PC-9 (cell line): ENCODE results near the gene MINDY4. TPM values are rescaled to one million over a fixed set of nuclear protein-coding genes. Genes with fewer than 3 reads are reported as not detected.
A peak's percentile ranks its signal among the peaks of the same experiment; 100 is the strongest.

ENCODE experiments used
- BruUV-seq: library from RNA; stranded (reverse); fragments of 400-500 nt; replicated peaks from 2 replicates; lab custom pipeline; 2021; lab: Mats Ljungman, UMichigan
- CTCF ChIA-PET: fragments of 300-600 bp; sonication (Branson Sonifier 250); formaldehyde crosslinking; loops from one replicate; lab custom pipeline; 2022; ENCODE audit warnings: antibody characterized with exemption; lab: Charles Lee
- POLR2A ChIA-PET: fragments of 300-600 bp; sonication (Branson Sonifier 250); formaldehyde crosslinking; loops from one replicate; lab custom pipeline; 2022; ENCODE audit warnings: antibody characterized with exemption; ENCODE audit not compliant: unreplicated experiment; lab: Charles Lee
- DNase-seq, 2 experiments: peaks; one replicate each; pipeline versions ENCODE4 v3.0.0 to v3.0.0-alpha.2; 2015 to 2022; ENCODE audit warnings: mixed read lengths in 1 of 2
- H2AFZ ChIP-seq: fragments of 200-600 bp; sonication (generic); 2 replicates; pipeline ENCODE4 v1.8.1; 2017; ENCODE audit warnings: antibody characterized with exemption
- H3F3A ChIP-seq: fragments of 200-600 bp; sonication (generic); 2 replicates; pipeline ENCODE4 v1.8.1; 2017; ENCODE audit warnings: antibody characterized with exemption, mild to moderate bottlenecking, low read depth; ENCODE audit not compliant: insufficient read depth
- H3K27ac ChIP-seq: fragments of 200-600 bp; sonication (generic); 2 replicates; pipeline ENCODE4 v1.6.1; 2016; ENCODE audit warnings: mixed run types
- H3K27me3 ChIP-seq: fragments of 200-600 bp; sonication (generic); 2 replicates; pipeline ENCODE4 v1.6.1; 2016; ENCODE audit warnings: low read depth, mixed run types; ENCODE audit not compliant: insufficient read depth
- H3K36me3 ChIP-seq: fragments of 200-600 bp; sonication (generic); 2 replicates; pipeline ENCODE4 v1.6.1; 2016; ENCODE audit warnings: low read depth, mixed run types
- H3K4me1 ChIP-seq: fragments of 200-600 bp; sonication (generic); replicated peaks from 2 replicates; pipeline ENCODE4 v1.6.1; 2016; ENCODE audit warnings: mixed run types; ENCODE audit not compliant: insufficient read depth
- H3K4me2 ChIP-seq: fragments of 200-600 bp; sonication (generic); 2 replicates; pipeline ENCODE4 v1.6.1; 2017; ENCODE audit warnings: mixed run types
- H3K4me3 ChIP-seq: fragments of 200-600 bp; sonication (generic); 2 replicates; pipeline ENCODE4 v1.6.1; 2016; ENCODE audit warnings: mixed run types
- H3K79me2 ChIP-seq: fragments of 200-600 bp; sonication (generic); 2 replicates; pipeline ENCODE4 v1.6.1; 2017; ENCODE audit warnings: low read depth, mixed run types
- H3K9me2 ChIP-seq: fragments of 200-600 bp; sonication (generic); 2 replicates; pipeline ENCODE4 v1.8.1; 2017; ENCODE audit warnings: mild to moderate bottlenecking; ENCODE audit not compliant: insufficient read depth
- H3K9me3 ChIP-seq: fragments of 200-600 bp; sonication (generic); 2 replicates; pipeline ENCODE4 v1.8.1; 2016; ENCODE audit warnings: low read depth; ENCODE audit not compliant: insufficient read depth
- H4K20me1 ChIP-seq: fragments of 200-600 bp; sonication (generic); 2 replicates; pipeline ENCODE4 v1.8.1; 2017; ENCODE audit not compliant: insufficient read depth
- CTCF ChIP-seq: fragments of 200-600 bp; sonication (generic); conservative IDR thresholded peaks from 2 replicates; pipeline ENCODE4 v1.6.1; 2017; ENCODE audit warnings: mixed run types, antibody characterized with exemption, mild to moderate bottlenecking, moderate library complexity
- EZH2 ChIP-seq: fragments of 200-600 bp; sonication (generic); IDR thresholded peaks from 2 replicates; pipeline ENCODE4 v1.8.0; 2017; ENCODE audit warnings: antibody characterized with exemption, low read depth
- intact Hi-C: fragments of 100-400 bp; cut with micrococcal nuclease; formaldehyde crosslinking; loops from one replicate; pipeline ENCODE4 v1.10.0; 2022; ENCODE audit not compliant: unreplicated experiment
- total RNA-seq: library from RNA; stranded (reverse); gene quantifications from 2 replicates; pipeline ENCODE4 v1.2.3, GENCODE V29; 2021

MINDY4 gene
- total RNA-seq, 1 experiment from 2014 or later = 14.8 TPM

GRCh38 chr7:30743371-30744074, 27.7 kb upstream of the MINDY4 start:
- peak in 1 of 2 experiments; percentile 45 for DNase-seq
- Histone ChIP-seq H3K79me2 (no peaks in the 10 kb centered on the region), H2AFZ (no peak overlapping the region), H3K27ac (no peak overlapping the region), H3K4me2 (no peak overlapping the region), H3K4me1 (0 out of 2 replicates have a peak, but pooled peaks cover 4% of the 10 kb centered on the region), H3K36me3 (no peaks in the 10 kb centered on the region), H4K20me1 (no peaks in the 10 kb centered on the region), H3K27me3 (peaks cover 6% of the 10 kb centered on the region), H3K9me2 (no peaks in the 10 kb centered on the region), H3F3A (no peaks in the 10 kb centered on the region), H3K9me3 (no peaks in the 10 kb centered on the region), H3K4me3 (no peak overlapping the region)
- BruUV-seq = no TSS peak
- ChIA-PET POLR2A (no interaction called here), CTCF (no interaction called here)
- intact Hi-C loops = loop anchor here (1.0 to 10.0 kb wide), 4 partner anchors 57 to 579 kb away; no protein-coding TSS in a partner anchor
- TF ChIP-seq EZH2 = no peak
- TF ChIP-seq CTCF = peak; percentile 38; the same call in 1 of the 2 replicates

GRCh38 chr7:30744075-30744417, 27.2 kb upstream of the MINDY4 start:
- no peak for DNase-seq
- H3K79me2 ChIP-seq = no peaks in the 10 kb centered on the region
- H4K20me1 ChIP-seq = no peaks in the 10 kb centered on the region
- no peak overlapping the region for H3K27ac ChIP-seq
- no peaks in the 10 kb centered on the region for H3F3A ChIP-seq
- POLR2A ChIA-PET = no interaction called here
- no peaks in the 10 kb centered on the region for H3K9me3 ChIP-seq
- no peak overlapping the region for H3K4me3 ChIP-seq
- CTCF ChIA-PET = no interaction called here
- intact Hi-C loops = loop anchor here (10.0 kb wide), 1 partner anchor 579 kb away; no protein-coding TSS in a partner anchor
- no peak overlapping the region for H2AFZ ChIP-seq
- H3K4me1 ChIP-seq = 0 out of 2 replicates have a peak, but pooled peaks cover 4% of the 10 kb centered on the region
- H3K4me2 ChIP-seq = no peak overlapping the region
- BruUV-seq = no TSS peak
- peaks cover under 1% of the 10 kb centered on the region for H3K27me3 ChIP-seq
- no peaks in the 10 kb centered on the region for H3K9me2 ChIP-seq
- H3K36me3 ChIP-seq = no peaks in the 10 kb centered on the region
- TF ChIP-seq CTCF = no peak
- no peak for TF ChIP-seq EZH2

- Histone ChIP-seq H2AFZ (no peak overlapping the region), H3F3A (no peaks in the 10 kb centered on the region), H3K4me1 (0 out of 2 replicates have a peak, but pooled peaks cover 4% of the 10 kb centered on the region), H3K27ac (no peak overlapping the region), H3K79me2 (no peaks in the 10 kb centered on the region), H4K20me1 (no peaks in the 10 kb centered on the region), H3K9me2 (no peaks in the 10 kb centered on the region), H3K4me3 (no peak overlapping the region), H3K36me3 (no peaks in the 10 kb centered on the region), H3K27me3 (peaks cover 5% of the 10 kb centered on the region; the same call in 1 of the 2 replicates), H3K9me3 (no peaks in the 10 kb centered on the region; the same call in 1 of the 2 replicates), H3K4me2 (no peak overlapping the region)
- DNase-seq = no peak
- intact Hi-C loops = loop anchor here (10.0 kb wide), 1 partner anchor 581 kb away; no protein-coding TSS in a partner anchor
- CTCF ChIA-PET = interaction anchor here (1.2 kb wide), 1 partner anchor 50 kb away, joined by 3 read pairs; no protein-coding TSS in a partner anchor
- POLR2A ChIA-PET = interaction anchor here (0.6 to 0.7 kb wide), 2 partner anchors 118 to 822 kb away, joined by 3 read pairs; no protein-coding TSS in a partner anchor
- no TSS peak for BruUV-seq
- no peak for TF ChIP-seq CTCF
- TF ChIP-seq EZH2 = no peak
Observed at GRCh38 chr7:30745261-30745941, 25.8 kb upstream of the MINDY4 start.
